ENCODE measurements around the gene PLXNB2.

GRCh38 chr22:50305923-50306566 lies 1.4 kb downstream of the PLXNB2 start:
- TF ChIP-seq CTCF (IDR thresholded peaks at IDR 0.05 in 4 of 5, conservative IDR thresholded peaks at IDR 0.05 in 1 of 5) (no peak), POLR2A (IDR thresholded peaks at IDR 0.05) (no peak)

Data from gastrocnemius medialis (tissue), 4 donors.